MCF 10A (cell line): ENCODE data around the gene SPTB. TPM values are rescaled to one million over a fixed set of nuclear protein-coding genes. Genes with fewer than 3 reads are reported as not detected.

Experiments
- BruUV-seq: library from RNA; stranded (reverse); fragments of 400-500 nt; replicated peaks from 2 replicates; lab custom pipeline; 2021; lab: Mats Ljungman, UMichigan
- CTCF ChIA-PET: fragments of 300-600 bp; sonication (Branson Sonifier 250); formaldehyde crosslinking; extraction: SDS; loops from one replicate; lab custom pipeline; 2021; ENCODE audit warnings: antibody characterized with exemption, inconsistent platforms; lab: Yijun Ruan, JAX
- POLR2A ChIA-PET: fragments of 300-600, 350-650 bp; sonication (Branson Sonifier 250); formaldehyde crosslinking; extraction: SDS; loops from one replicate; lab custom pipeline; 2020; ENCODE audit warnings: antibody characterized with exemption, inconsistent platforms; lab: Yijun Ruan, JAX
- DNase-seq: peaks from one replicate; pipeline ENCODE4 v3.0.0-alpha.2; 2018; ENCODE audit not compliant: unreplicated experiment
- H3K27ac Mint-ChIP-seq: one replicate; pipeline ENCODE4 v1.8.0; 2022; ENCODE audit warnings: mild to moderate bottlenecking, low read depth, mixed read lengths; ENCODE audit not compliant: unreplicated experiment
- H3K27me3 Mint-ChIP-seq: one replicate; pipeline ENCODE4 v1.8.0; 2022; ENCODE audit warnings: mixed read lengths; ENCODE audit not compliant: insufficient read depth, unreplicated experiment
- H3K36me3 Mint-ChIP-seq: one replicate; pipeline ENCODE4 v1.8.0; 2022; ENCODE audit warnings: mild to moderate bottlenecking, moderate library complexity, mixed read lengths; ENCODE audit not compliant: insufficient read depth, unreplicated experiment
- H3K4me1 Mint-ChIP-seq: one replicate; pipeline ENCODE4 v1.8.0; 2022; ENCODE audit warnings: mixed read lengths; ENCODE audit not compliant: insufficient read depth, unreplicated experiment
- H3K4me3 Mint-ChIP-seq: one replicate; pipeline ENCODE4 v1.8.0; 2022; ENCODE audit warnings: mild to moderate bottlenecking, moderate library complexity, mixed read lengths; ENCODE audit not compliant: unreplicated experiment
- H3K9me3 Mint-ChIP-seq: one replicate; pipeline ENCODE4 v1.8.0; 2022; ENCODE audit warnings: mixed read lengths; ENCODE audit not compliant: unreplicated experiment
- intact Hi-C: fragments of 100-400 bp; cut with micrococcal nuclease; formaldehyde crosslinking; loops from 2 replicates; pipeline ENCODE4 v1.14.1; 2022
- total RNA-seq: library from RNA; stranded (reverse); gene quantifications from 2 replicates; pipeline ENCODE4 v1.2.3, GENCODE V29; 2022
- TF ChIP-seq, protein P1 (sequence below): fragments of 200-600 bp; IDR thresholded peaks from one replicate; pipeline ENCODE4 v1.8.0; 2022; ENCODE audit warnings: antibody characterized with exemption, mild to moderate bottlenecking; ENCODE audit not compliant: unreplicated experiment

The SPTB gene
- total RNA-seq, 1 experiment from 2014 or later = 1.3 TPM

DNA sequence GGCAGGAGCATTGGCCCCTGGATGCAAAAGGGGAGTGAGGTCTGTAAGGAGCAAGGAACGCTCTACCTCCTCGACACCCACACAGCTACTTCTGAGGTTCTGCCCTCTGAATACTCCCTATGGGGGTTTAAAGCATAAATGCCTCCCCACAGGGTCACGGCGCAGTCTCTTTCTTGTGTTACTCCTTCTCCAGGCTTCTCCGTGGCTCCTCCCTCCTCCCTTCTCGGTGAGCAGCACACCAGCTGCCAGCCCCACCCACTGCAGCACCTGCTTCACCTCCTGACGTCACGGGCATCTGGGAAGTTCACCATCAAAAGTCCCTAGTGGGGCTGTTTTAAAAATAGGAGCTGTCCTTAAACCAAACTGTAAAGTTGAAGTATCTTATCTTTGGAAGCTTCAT, 67.3 kb downstream of the SPTB start:
- peak; percentile 35 for DNase-seq
- no TSS peak for BruUV-seq
- Mint-ChIP-seq H3K27me3 (no peaks in the 10 kb centered on the region), H3K9me3 (no peaks in the 10 kb centered on the region), H3K4me3 (no peak overlapping the region), H3K4me1 (peaks cover 5% of the 10 kb centered on the region), H3K27ac (no peak overlapping the region), H3K36me3 (no peaks in the 10 kb centered on the region)
- ChIA-PET CTCF (interaction anchor here (0.9 kb wide), 2 partner anchors 11 to 12 kb away, joined by 3 to 4 read pairs; no protein-coding TSS in a partner anchor), POLR2A (interaction anchor here (0.7 kb wide), 1 partner anchor 14 kb away, joined by 3 read pairs; no protein-coding TSS in a partner anchor)
- TF ChIP-seq, protein P1, sequence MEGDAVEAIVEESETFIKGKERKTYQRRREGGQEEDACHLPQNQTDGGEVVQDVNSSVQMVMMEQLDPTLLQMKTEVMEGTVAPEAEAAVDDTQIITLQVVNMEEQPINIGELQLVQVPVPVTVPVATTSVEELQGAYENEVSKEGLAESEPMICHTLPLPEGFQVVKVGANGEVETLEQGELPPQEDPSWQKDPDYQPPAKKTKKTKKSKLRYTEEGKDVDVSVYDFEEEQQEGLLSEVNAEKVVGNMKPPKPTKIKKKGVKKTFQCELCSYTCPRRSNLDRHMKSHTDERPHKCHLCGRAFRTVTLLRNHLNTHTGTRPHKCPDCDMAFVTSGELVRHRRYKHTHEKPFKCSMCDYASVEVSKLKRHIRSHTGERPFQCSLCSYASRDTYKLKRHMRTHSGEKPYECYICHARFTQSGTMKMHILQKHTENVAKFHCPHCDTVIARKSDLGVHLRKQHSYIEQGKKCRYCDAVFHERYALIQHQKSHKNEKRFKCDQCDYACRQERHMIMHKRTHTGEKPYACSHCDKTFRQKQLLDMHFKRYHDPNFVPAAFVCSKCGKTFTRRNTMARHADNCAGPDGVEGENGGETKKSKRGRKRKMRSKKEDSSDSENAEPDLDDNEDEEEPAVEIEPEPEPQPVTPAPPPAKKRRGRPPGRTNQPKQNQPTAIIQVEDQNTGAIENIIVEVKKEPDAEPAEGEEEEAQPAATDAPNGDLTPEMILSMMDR = no peak
- intact Hi-C loops = no loop called here

DNA sequence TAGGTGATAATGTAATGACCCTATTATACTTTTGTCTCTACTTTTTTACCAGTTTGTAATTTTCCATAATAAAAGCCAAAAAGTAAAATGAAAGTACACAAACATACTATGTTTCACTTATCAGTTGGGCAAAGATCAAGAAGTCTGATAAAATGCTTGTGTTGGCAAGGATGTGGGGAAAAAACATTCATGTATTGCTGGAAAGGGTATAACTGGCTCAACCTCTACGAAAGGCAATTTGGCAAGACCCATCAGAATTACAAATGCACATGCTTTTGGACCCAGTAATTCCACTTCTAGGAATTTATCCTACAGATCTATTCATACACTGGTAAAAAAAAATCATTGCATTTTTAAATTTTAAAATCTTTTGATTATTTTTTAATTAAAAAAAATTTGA, 68.0 kb downstream of the SPTB start:
- H3K4me3 Mint-ChIP-seq = no peak overlapping the region
- no peak for DNase-seq
- no peak overlapping the region for H3K27ac Mint-ChIP-seq
- no peaks in the 10 kb centered on the region for H3K36me3 Mint-ChIP-seq
- intact Hi-C loops = no loop called here
- no peaks in the 10 kb centered on the region for H3K27me3 Mint-ChIP-seq
- H3K9me3 Mint-ChIP-seq = no peaks in the 10 kb centered on the region
- ChIA-PET POLR2A (interaction anchor here (0.6 kb wide), 1 partner anchor 187 kb away, joined by 3 read pairs; no protein-coding TSS in a partner anchor), CTCF (interaction anchor here (0.6 to 0.9 kb wide), 2 partner anchors 12 to 263 kb away, joined by 3 to 4 read pairs; no protein-coding TSS in a partner anchor)
- H3K4me1 Mint-ChIP-seq = peaks cover 8% of the 10 kb centered on the region
- TF ChIP-seq, protein P1 = no peak
- BruUV-seq = no TSS peak

DNA sequence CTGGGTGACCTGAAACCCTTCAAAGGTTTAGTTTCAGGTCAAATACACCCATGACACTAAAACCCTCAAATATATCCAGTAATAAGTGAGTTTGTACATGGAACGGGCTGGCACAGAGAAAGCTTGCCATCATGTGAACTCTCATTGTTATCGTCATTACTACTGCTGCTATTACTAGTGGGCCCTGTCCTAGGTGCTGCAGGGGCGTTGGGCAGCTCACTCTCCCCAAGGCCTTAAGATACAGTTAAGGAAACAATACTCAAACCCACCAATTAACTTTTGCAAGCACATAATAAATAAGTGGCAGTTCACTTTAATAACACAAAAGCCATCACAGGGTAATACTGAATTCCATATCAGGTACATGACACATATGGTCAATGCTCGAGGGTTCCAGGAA, 71.3 kb downstream of the SPTB start:
- intact Hi-C loops = no loop called here
- Mint-ChIP-seq H3K36me3 (no peaks in the 10 kb centered on the region), H3K27me3 (no peaks in the 10 kb centered on the region), H3K27ac (no peak overlapping the region), H3K4me3 (no peak overlapping the region), H3K9me3 (no peaks in the 10 kb centered on the region), H3K4me1 (peaks cover 25% of the 10 kb centered on the region)
- DNase-seq = no peak
- ChIA-PET POLR2A (no interaction called here), CTCF (interaction anchor here (2.3 kb wide), 1 partner anchor 15 kb away, joined by 9 read pairs; no protein-coding TSS in a partner anchor)
- no TSS peak for BruUV-seq
- TF ChIP-seq, protein P1 = no peak

DNA sequence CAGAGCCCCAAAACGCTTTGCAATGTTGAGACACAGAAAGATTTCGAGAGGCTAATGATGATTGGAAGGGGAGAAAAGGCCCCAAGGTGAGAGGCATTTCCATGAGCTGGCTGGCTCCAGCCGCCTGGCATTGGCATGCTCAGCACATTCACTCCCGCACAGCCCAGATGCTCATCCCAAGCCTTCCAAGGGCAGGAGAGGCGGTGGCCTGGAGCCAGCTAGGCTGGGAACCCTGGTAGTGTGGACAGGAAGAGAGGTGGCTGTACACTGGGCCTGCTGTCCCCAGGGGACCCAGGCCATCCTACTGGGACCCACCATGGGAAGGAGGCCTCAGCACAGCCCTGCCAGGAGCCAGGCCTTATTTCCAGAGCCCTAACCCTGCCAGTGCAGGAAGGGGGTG, 72.2 kb downstream of the SPTB start:
- ChIA-PET CTCF (interaction anchor here (1.2 to 2.3 kb wide), 3 partner anchors 16 to 85 kb away, joined by 3 to 9 read pairs (median 4); no protein-coding TSS in a partner anchor), POLR2A (no interaction called here)
- Mint-ChIP-seq H3K36me3 (no peaks in the 10 kb centered on the region), H3K27ac (no peak overlapping the region), H3K4me3 (no peak overlapping the region), H3K4me1 (peaks cover 25% of the 10 kb centered on the region), H3K27me3 (no peaks in the 10 kb centered on the region), H3K9me3 (no peaks in the 10 kb centered on the region)
- intact Hi-C loops = no loop called here
- TF ChIP-seq, protein P1 = no peak
- no peak for DNase-seq
- no TSS peak for BruUV-seq
